ENCODE data around the gene CORO2B. TPM values are rescaled to one million over a fixed set of nuclear protein-coding genes. Genes with fewer than 3 reads are reported as not detected.

CORO2B gene
- polyA plus RNA-seq, 1 donor from 2014 or later, result 15.1 TPM

DNA sequence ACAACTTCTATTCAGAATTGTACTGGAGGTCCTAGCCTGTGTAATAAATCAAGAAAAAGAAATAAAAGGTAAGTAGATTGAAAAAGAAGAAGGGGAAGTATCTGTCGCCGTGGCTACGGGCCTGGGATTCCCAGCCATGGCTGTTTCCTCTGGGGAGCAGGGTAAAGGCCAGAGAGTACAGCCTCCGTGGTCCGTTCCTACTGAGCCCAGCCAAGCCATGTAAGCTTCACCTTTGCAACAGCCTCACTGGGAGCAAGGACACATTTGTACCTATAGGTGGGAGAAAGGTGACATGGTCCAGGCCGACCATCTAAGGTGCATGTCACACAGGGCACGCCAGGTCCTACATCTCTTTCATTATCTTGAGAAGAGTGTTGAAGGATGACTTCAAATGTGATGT, 170.6 kb downstream of the CORO2B start:
- Histone ChIP-seq H3K79me2 (replicated peaks; ENCODE audit: insufficient read depth, low read length) (no peaks in the 10 kb centered on the region), H3K27me3 (ENCODE audit: insufficient read depth, low read depth, low read length) (no peaks in the 10 kb centered on the region), H3K27ac (ENCODE audit: low read length) (no peak overlapping the region), H4K20me1 (ENCODE audit: insufficient read depth) (no peaks in the 10 kb centered on the region), H3K9me3 (ENCODE audit: low read length) (peaks cover 3% of the 10 kb centered on the region), H3K36me3 (ENCODE audit: insufficient read depth, low read length) (no peaks in the 10 kb centered on the region), H3K9ac (ENCODE audit: low read length) (no peak overlapping the region), H3F3A (ENCODE audit: insufficient read depth, low read length, poor library complexity, severe bottlenecking) (no peaks in the 10 kb centered on the region), H3K9me2 (ENCODE audit: insufficient read depth, low read length) (no peaks in the 10 kb centered on the region), H2AFZ (ENCODE audit: low read depth, low read length) (no peak overlapping the region), H3K4me2 (ENCODE audit: low read length) (no peak overlapping the region), H3K4me3 (ENCODE audit: low read length) (no peak overlapping the region)
- TF ChIP-seq, protein P1, sequence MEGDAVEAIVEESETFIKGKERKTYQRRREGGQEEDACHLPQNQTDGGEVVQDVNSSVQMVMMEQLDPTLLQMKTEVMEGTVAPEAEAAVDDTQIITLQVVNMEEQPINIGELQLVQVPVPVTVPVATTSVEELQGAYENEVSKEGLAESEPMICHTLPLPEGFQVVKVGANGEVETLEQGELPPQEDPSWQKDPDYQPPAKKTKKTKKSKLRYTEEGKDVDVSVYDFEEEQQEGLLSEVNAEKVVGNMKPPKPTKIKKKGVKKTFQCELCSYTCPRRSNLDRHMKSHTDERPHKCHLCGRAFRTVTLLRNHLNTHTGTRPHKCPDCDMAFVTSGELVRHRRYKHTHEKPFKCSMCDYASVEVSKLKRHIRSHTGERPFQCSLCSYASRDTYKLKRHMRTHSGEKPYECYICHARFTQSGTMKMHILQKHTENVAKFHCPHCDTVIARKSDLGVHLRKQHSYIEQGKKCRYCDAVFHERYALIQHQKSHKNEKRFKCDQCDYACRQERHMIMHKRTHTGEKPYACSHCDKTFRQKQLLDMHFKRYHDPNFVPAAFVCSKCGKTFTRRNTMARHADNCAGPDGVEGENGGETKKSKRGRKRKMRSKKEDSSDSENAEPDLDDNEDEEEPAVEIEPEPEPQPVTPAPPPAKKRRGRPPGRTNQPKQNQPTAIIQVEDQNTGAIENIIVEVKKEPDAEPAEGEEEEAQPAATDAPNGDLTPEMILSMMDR (IDR thresholded peaks at IDR 0.05; ENCODE audit: poor library complexity, severe bottlenecking), result no peak
- TF ChIP-seq TAF1 (IDR thresholded peaks at IDR 0.05; ENCODE audit: low read depth) (no peak), EZH2 (IDR thresholded peaks at IDR 0.05; ENCODE audit: borderline replicate concordance, insufficient read depth, low read length, poor library complexity, severe bottlenecking) (no peak), RAD21 (conservative IDR thresholded peaks at IDR 0.05) (no peak), POLR2AphosphoS5 (IDR thresholded peaks at IDR 0.05) (no peak), MXI1 (conservative IDR thresholded peaks at IDR 0.05; ENCODE audit: poor library complexity, severe bottlenecking) (no peak), EP300 (conservative IDR thresholded peaks at IDR 0.05; ENCODE audit: poor library complexity, severe bottlenecking) (no peak)
- TF ChIP-seq, protein P2, sequence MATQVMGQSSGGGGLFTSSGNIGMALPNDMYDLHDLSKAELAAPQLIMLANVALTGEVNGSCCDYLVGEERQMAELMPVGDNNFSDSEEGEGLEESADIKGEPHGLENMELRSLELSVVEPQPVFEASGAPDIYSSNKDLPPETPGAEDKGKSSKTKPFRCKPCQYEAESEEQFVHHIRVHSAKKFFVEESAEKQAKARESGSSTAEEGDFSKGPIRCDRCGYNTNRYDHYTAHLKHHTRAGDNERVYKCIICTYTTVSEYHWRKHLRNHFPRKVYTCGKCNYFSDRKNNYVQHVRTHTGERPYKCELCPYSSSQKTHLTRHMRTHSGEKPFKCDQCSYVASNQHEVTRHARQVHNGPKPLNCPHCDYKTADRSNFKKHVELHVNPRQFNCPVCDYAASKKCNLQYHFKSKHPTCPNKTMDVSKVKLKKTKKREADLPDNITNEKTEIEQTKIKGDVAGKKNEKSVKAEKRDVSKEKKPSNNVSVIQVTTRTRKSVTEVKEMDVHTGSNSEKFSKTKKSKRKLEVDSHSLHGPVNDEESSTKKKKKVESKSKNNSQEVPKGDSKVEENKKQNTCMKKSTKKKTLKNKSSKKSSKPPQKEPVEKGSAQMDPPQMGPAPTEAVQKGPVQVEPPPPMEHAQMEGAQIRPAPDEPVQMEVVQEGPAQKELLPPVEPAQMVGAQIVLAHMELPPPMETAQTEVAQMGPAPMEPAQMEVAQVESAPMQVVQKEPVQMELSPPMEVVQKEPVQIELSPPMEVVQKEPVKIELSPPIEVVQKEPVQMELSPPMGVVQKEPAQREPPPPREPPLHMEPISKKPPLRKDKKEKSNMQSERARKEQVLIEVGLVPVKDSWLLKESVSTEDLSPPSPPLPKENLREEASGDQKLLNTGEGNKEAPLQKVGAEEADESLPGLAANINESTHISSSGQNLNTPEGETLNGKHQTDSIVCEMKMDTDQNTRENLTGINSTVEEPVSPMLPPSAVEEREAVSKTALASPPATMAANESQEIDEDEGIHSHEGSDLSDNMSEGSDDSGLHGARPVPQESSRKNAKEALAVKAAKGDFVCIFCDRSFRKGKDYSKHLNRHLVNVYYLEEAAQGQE (IDR thresholded peaks at IDR 0.05; ENCODE audit: borderline replicate concordance), result no peak

DNA sequence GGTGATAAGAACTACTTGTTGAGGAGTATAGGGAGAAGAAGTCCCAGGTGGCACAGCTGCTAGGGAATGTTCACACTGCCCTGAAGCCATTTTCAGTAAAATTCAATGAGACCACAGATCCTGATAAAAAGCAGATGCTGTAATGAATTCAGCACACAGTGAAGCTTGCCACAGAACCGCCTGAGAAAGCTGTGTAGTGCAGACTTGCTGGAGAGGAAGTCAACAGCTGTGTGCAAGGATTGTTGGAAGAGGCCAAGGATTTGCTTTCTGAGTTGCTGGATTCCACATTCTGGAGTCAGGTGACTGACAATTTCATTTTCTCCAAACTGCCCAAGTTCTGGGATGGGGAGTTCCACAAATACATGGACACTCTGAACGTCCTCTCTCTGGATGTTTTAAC, 171.0 kb downstream of the CORO2B start:
- no peak overlapping the region for H2AFZ ChIP-seq (ENCODE audit: low read depth, low read length)
- H3K9me2 ChIP-seq (ENCODE audit: insufficient read depth, low read length), result no peaks in the 10 kb centered on the region
- TF ChIP-seq, protein P2 (IDR thresholded peaks at IDR 0.05; ENCODE audit: borderline replicate concordance), result no peak
- TF ChIP-seq, protein P1 (IDR thresholded peaks at IDR 0.05; ENCODE audit: poor library complexity, severe bottlenecking), result no peak
- TF ChIP-seq EP300 (conservative IDR thresholded peaks at IDR 0.05; ENCODE audit: poor library complexity, severe bottlenecking) (no peak), EZH2 (IDR thresholded peaks at IDR 0.05; ENCODE audit: borderline replicate concordance, insufficient read depth, low read length, poor library complexity, severe bottlenecking) (no peak), TAF1 (IDR thresholded peaks at IDR 0.05; ENCODE audit: low read depth) (no peak), RAD21 (conservative IDR thresholded peaks at IDR 0.05) (no peak)
- no peak overlapping the region for H3K27ac ChIP-seq (ENCODE audit: low read length)
- H3K4me2 ChIP-seq (ENCODE audit: low read length), result no peak overlapping the region
- H3K4me3 ChIP-seq (ENCODE audit: low read length), result no peak overlapping the region
- no peaks in the 10 kb centered on the region for H3K79me2 ChIP-seq (replicated peaks; ENCODE audit: insufficient read depth, low read length)
- peaks cover 3% of the 10 kb centered on the region for H3K9me3 ChIP-seq (ENCODE audit: low read length)
- no peaks in the 10 kb centered on the region for H4K20me1 ChIP-seq (ENCODE audit: insufficient read depth)
- no peaks in the 10 kb centered on the region for H3F3A ChIP-seq (ENCODE audit: insufficient read depth, low read length, poor library complexity, severe bottlenecking)
- H3K36me3 ChIP-seq (ENCODE audit: insufficient read depth, low read length), result no peaks in the 10 kb centered on the region
- no peak overlapping the region for H3K9ac ChIP-seq (ENCODE audit: low read length)
- H3K27me3 ChIP-seq (ENCODE audit: insufficient read depth, low read depth, low read length), result no peaks in the 10 kb centered on the region

Measured in neural cell (in vitro differentiated cells).